GM23338 (cell line): ENCODE measurements around the gene NCBP1. TPM values are rescaled to one million over a fixed set of nuclear protein-coding genes. Genes with fewer than 3 reads are reported as not detected.

Experiments
- ATAC-seq: fragments of 200-7000 bp; cut with Tn5 transposase; 3 replicates; pipeline ENCODE4 v1.9.1; 2020
- DNase-seq: peaks from one replicate; pipeline ENCODE4 v3.0.0-alpha.2; 2015; ENCODE audit warnings: low spot score
- H2AFZ ChIP-seq: fragments of 200-600 bp; sonication (generic); 2 replicates; pipeline ENCODE4 v1.8.0; 2016; ENCODE audit warnings: antibody characterized with exemption, mild to moderate bottlenecking, moderate library complexity
- H3F3A ChIP-seq: fragments of 200-600 bp; sonication (generic); replicated peaks from 2 replicates; pipeline ENCODE4 v1.8.0; 2017; ENCODE audit warnings: antibody characterized with exemption, mixed run types, low read depth
- H3K27ac ChIP-seq: fragments of 200-600 bp; sonication (generic); 2 replicates; pipeline ENCODE4 v1.6.1; 2016; ENCODE audit warnings: low read depth
- H3K27me3 ChIP-seq: fragments of 200-600 bp; sonication (generic); 2 replicates; pipeline ENCODE4 v1.8.0; 2016; ENCODE audit warnings: mild to moderate bottlenecking, mixed run types, moderate library complexity; ENCODE audit not compliant: insufficient read depth
- H3K36me3 ChIP-seq: fragments of 200-600 bp; sonication (generic); 2 replicates; pipeline ENCODE4 v1.8.0; 2016; ENCODE audit warnings: mild to moderate bottlenecking; ENCODE audit not compliant: insufficient read depth
- H3K4me1 ChIP-seq: fragments of 200-600 bp; sonication (generic); 2 replicates; pipeline ENCODE4 v1.8.0; 2016; ENCODE audit warnings: mild to moderate bottlenecking, moderate library complexity; ENCODE audit not compliant: insufficient read depth
- H3K4me2 ChIP-seq: fragments of 200-600 bp; sonication (generic); 2 replicates; pipeline ENCODE4 v1.7.1; 2017; ENCODE audit warnings: mixed run types
- H3K4me3 ChIP-seq: fragments of 200-600 bp; sonication (generic); 2 replicates; pipeline ENCODE4 v1.6.1; 2016; ENCODE audit warnings: mixed run types
- H3K79me2 ChIP-seq: fragments of 200-600 bp; sonication (generic); replicated peaks from 2 replicates; pipeline ENCODE4 v1.8.0; 2017; ENCODE audit warnings: mild to moderate bottlenecking; ENCODE audit not compliant: insufficient read depth
- H3K9me2 ChIP-seq: fragments of 200-600 bp; sonication (generic); 2 replicates; pipeline ENCODE4 v1.8.0; 2017; ENCODE audit not compliant: insufficient read depth
- H4K20me1 ChIP-seq: fragments of 200-600 bp; sonication (generic); replicated peaks from 2 replicates; pipeline ENCODE4 v1.8.0; 2017; ENCODE audit warnings: mild to moderate bottlenecking; ENCODE audit not compliant: insufficient read depth
- H3K27ac Mint-ChIP-seq: 2 replicates; pipeline ENCODE4 v1.8.0; 2020; ENCODE audit warnings: inconsistent platforms, mild to moderate bottlenecking, moderate library complexity, mixed read lengths
- H3K27me3 Mint-ChIP-seq: 3 replicates; pipeline ENCODE4 v1.8.0; 2022; ENCODE audit warnings: low read depth, mild to moderate bottlenecking, moderate library complexity, mixed read lengths, inconsistent platforms; ENCODE audit not compliant: insufficient read depth, poor library complexity
- H3K36me3 Mint-ChIP-seq: 3 replicates; pipeline ENCODE4 v1.8.0; 2021; ENCODE audit warnings: low read depth, mild to moderate bottlenecking, inconsistent platforms, moderate library complexity, mixed read lengths
- H3K4me1 Mint-ChIP-seq: 3 replicates; pipeline ENCODE4 v1.8.0; 2020; ENCODE audit warnings: mild to moderate bottlenecking, inconsistent platforms, mixed read lengths
- H3K4me3 Mint-ChIP-seq: 3 replicates; pipeline ENCODE4 v1.8.0; 2021; ENCODE audit warnings: moderate library complexity, mild to moderate bottlenecking, inconsistent platforms, mixed read lengths
- H3K9me3 Mint-ChIP-seq: 3 replicates; pipeline ENCODE4 v1.8.0; 2020; ENCODE audit warnings: moderate library complexity, mild to moderate bottlenecking, inconsistent platforms, mixed read lengths
- CREB1 ChIP-seq: fragments of 250-450 bp; sonication (Bioruptor Pico); IDR thresholded peaks from 2 replicates; pipeline ENCODE4 v1.5.0; 2020; ENCODE audit warnings: low read depth, mild to moderate bottlenecking, moderate library complexity
- CTCF ChIP-seq, 2 experiments: fragments of 200-600 bp in 1 of 2; sonication (generic) in 1 of 2; conservative IDR thresholded peaks; 2 replicates each; pipeline versions ENCODE4 v1.5.1 to v1.6.1; 2016 to 2017; ENCODE audit warnings: antibody characterized with exemption in 2 of 2, low read depth in 2 of 2, mild to moderate bottlenecking in 2 of 2, moderate library complexity in 1 of 2
- ETS1 ChIP-seq: IDR thresholded peaks from 2 replicates; pipeline ENCODE4 v1.6.1; 2016; ENCODE audit warnings: antibody characterized with exemption
- EZH2 ChIP-seq: fragments of 200-600 bp; sonication (generic); IDR thresholded peaks from one replicate; pipeline ENCODE4 v1.8.0; 2017; ENCODE audit warnings: antibody characterized with exemption, mild to moderate bottlenecking, low read depth; ENCODE audit not compliant: unreplicated experiment
- EZH2phosphoT487 ChIP-seq: fragments of 200-600 bp; sonication (generic); IDR thresholded peaks from one replicate; pipeline ENCODE4 v1.8.1; 2018; ENCODE audit warnings: antibody characterized with exemption; ENCODE audit not compliant: unreplicated experiment
- JUNB ChIP-seq: IDR thresholded peaks from one replicate; pipeline ENCODE4 v1.6.1; 2016; ENCODE audit warnings: antibody characterized with exemption; ENCODE audit not compliant: unreplicated experiment
- NANOG ChIP-seq: IDR thresholded peaks from 2 replicates; pipeline ENCODE4 v1.6.1; 2016; ENCODE audit warnings: antibody characterized with exemption, borderline replicate concordance
- POLR2AphosphoS5 ChIP-seq: IDR thresholded peaks from 2 replicates; pipeline ENCODE4 v1.6.1; 2016; ENCODE audit warnings: antibody characterized with exemption, low read depth
- STAT1 ChIP-seq: IDR thresholded peaks from one replicate; pipeline ENCODE4 v1.6.1; 2016; ENCODE audit warnings: antibody characterized with exemption; ENCODE audit not compliant: unreplicated experiment
- ZNF114 ChIP-seq: fragments of 250-450 bp; sonication (Bioruptor Pico); IDR thresholded peaks from 2 replicates; pipeline ENCODE4 v1.5.0; 2020; ENCODE audit warnings: mild to moderate bottlenecking, moderate library complexity
- ZNF331 ChIP-seq: fragments of 250-450 bp; sonication (Bioruptor Pico); IDR thresholded peaks from 2 replicates; pipeline ENCODE4 v1.5.0; 2020; ENCODE audit warnings: low read depth, mild to moderate bottlenecking, moderate library complexity
- polyA plus RNA-seq: library from polyadenylated mRNA; unstranded; fragments of >200 nt; fragmentation: Nextera tagmentation; extraction: Ambion mirVana; gene quantifications from 2 replicates; pipeline ENCODE4 v1.2.1, GENCODE V29; 2016
- total RNA-seq: library from RNA; depleted of rRNA; stranded (reverse); fragments of >200 nt; shearing (Covaris generic); gene quantifications from 2 replicates; pipeline ENCODE4 v1.2.3, GENCODE V29; 2014

The NCBP1 gene
- total and polyA plus RNA-seq, 2 experiments from 2014 or later, result 43.9 to 60.2 TPM

GRCh38 chr9:97696803-97697601 lies 63.4 kb downstream of the NCBP1 start, which contains the start of gene XPA:
Gene XPA, minus strand, starts transcription at chr9:97697340. Its CDS starts 48 bp downstream, at chr9:97697292.
- Histone ChIP-seq H4K20me1 (no peaks in the 10 kb centered on the region; the same call in 1 of the 2 replicates), H2AFZ (peak within 1 kb of the TSS; percentile 93), H3F3A (peaks cover 5% of the 10 kb centered on the region), H3K27me3 (peaks cover 44% of the 10 kb centered on the region), H3K4me3 (peak within 1 kb of the TSS; percentile 87), H3K36me3 (no peaks in the 10 kb centered on the region), H3K79me2 (no peaks in the 10 kb centered on the region), H3K4me1 (peaks cover 11% of the 10 kb centered on the region; the same call in 1 of the 2 replicates), H3K4me2 (peak within 1 kb of the TSS; percentile 98), H3K27ac (no peak within 1 kb of the TSS), H3K9me2 (no peaks in the 10 kb centered on the region)
- DNase-seq (peak; percentile 97), ATAC-seq (peak; percentile 97)
- H3K4me3 Mint-ChIP-seq, result peak within 1 kb of the TSS; percentile 80
- H3K36me3 Mint-ChIP-seq, result peaks cover 3% of the 10 kb centered on the region; the same call in 1 of the 3 replicates
- no peak within 1 kb of the TSS for H3K27ac Mint-ChIP-seq
- H3K4me1 Mint-ChIP-seq, result peaks cover 14% of the 10 kb centered on the region; the same call in 2 of the 3 replicates
- TF ChIP-seq ZNF114 (no peak), CREB1 (peak; percentile 61; the same call in 1 of the 2 replicates), POLR2AphosphoS5 (peak; percentile 87)
- no peaks in the 10 kb centered on the region; the same call in 2 of the 3 replicates for H3K9me3 Mint-ChIP-seq
- H3K27me3 Mint-ChIP-seq, result peaks cover 17% of the 10 kb centered on the region

- peaks cover 14% of the 10 kb centered on the region; the same call in 2 of the 3 replicates for H3K4me1 Mint-ChIP-seq
- H3K27ac Mint-ChIP-seq, result no peak overlapping the region
- DNase-seq, result no peak
These were observed 64.2 kb downstream of the NCBP1 start for GRCh38 chr9:97697837-97698236.

More at GRCh38 chr9:97697837-97698236, 64.2 kb downstream of the NCBP1 start:
- no peaks in the 10 kb centered on the region; the same call in 2 of the 3 replicates for H3K9me3 Mint-ChIP-seq
- Histone ChIP-seq H3K27me3 (peaks cover 44% of the 10 kb centered on the region), H3K4me1 (peaks cover 11% of the 10 kb centered on the region; the same call in 1 of the 2 replicates), H2AFZ (peak overlapping the region; percentile 93; the same call in 1 of the 2 replicates), H3K79me2 (no peaks in the 10 kb centered on the region), H3K36me3 (no peaks in the 10 kb centered on the region), H3K9me2 (no peaks in the 10 kb centered on the region), H4K20me1 (no peaks in the 10 kb centered on the region; the same call in 1 of the 2 replicates), H3F3A (peaks cover 5% of the 10 kb centered on the region), H3K4me3 (peak overlapping the region; percentile 87), H3K27ac (no peak overlapping the region), H3K4me2 (peak overlapping the region; percentile 98)
- H3K4me3 Mint-ChIP-seq, result peak overlapping the region; percentile 80
- H3K36me3 Mint-ChIP-seq, result no peaks in the 10 kb centered on the region
- ATAC-seq, result no peak
- peaks cover 17% of the 10 kb centered on the region for H3K27me3 Mint-ChIP-seq
- TF ChIP-seq EZH2 (no peak), CTCF (conservative IDR thresholded peaks at IDR 0.05; ENCODE audit: low read depth in 2 of 2) (no peak), STAT1 (no peak), JUNB (no peak), NANOG (no peak), EZH2phosphoT487 (no peak), ETS1 (no peak), ZNF331 (CRISPR knock-in tag) (no peak)
